NCI-H146 treated with DMSO at 0.1 percent for 48 hours (cell line): Measurements from ENCODE around the gene KCNK15.
A peak's percentile ranks its signal among the peaks of the same experiment; 100 is the strongest.

Source experiments
- DNase-seq: peaks from one replicate; lab custom pipeline; 2025; ENCODE audit not compliant: unreplicated experiment; lab: John Stamatoyannopoulos, UW

Gene KCNK15

DNA sequence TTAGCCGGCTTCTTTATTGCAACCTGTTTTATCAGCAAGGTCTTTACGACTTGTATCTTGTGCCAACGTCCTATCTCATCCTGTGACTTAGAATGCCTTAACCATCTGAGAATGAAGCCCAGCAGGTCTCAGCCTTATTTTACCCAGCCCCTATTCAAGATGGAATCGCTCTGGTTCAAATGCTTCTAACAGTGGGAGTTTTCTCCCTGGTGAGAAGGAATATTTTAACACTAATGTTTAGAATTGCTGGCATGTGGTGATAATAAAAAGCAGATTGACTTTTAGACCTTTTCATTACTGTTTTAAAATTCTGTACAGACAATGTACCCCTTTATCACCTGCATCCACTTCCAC is 9.9 kb upstream of the KCNK15 start:
- DNase-seq: no peak

DNA sequence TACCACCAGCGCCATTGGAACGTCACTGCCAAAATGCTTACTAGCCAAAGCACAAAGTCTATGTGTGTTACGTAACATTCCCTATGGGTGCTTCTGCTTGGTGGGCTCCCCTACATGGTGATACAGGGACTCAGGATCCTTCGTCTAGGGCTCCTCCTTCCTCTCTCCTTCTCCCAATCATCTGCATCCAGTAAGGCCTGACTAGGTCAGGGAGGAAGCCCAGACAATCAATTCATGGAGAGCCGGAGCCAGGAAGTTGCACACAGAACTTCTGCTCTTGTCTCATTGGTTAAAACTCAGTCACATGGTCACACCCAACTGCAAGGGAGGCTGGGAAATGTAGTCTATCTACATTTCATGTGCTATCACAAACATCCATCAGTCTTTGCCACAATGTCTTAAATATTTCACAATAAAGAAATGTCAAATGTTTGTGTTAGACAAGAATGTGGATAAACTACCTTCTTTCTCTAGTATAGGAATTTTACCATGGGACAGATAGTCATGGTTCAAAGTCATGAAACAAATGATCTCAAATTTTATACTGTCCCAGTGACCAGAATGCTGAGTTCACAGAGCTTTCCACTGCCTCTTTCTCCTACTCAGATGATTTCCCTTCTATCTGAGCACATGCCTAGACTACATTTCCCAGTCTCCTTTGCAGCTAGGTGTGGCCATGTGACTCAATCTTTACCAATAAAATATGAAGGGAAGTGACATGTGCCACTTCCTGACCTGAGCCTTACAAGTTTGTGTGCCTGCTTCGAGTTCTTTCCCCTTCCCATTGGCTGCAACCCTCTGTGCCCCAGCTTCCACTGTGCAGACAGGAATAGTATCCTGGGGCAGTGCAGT is 9.3 kb upstream of the KCNK15 start:
- DNase-seq: peak; percentile 26

DNA sequence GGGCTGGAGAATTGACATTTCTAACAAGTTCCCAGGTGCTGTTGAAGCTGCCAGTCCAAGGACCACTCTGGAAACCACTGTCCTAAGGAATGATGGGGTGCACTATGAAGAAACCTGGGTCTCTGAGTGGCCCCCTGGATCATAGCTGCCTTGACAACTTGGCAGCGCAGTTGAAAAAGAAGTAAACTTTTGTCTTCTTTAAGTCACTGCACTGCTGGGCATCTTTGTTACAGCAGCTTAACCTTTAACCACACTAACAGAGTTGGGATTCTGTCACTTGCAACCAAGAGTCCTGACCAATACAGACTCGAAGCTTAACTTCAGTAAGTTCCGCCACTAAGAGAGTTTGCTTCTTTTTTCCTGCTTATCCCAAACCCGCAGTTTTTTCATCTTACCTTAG is 8.5 kb upstream of the KCNK15 start:
- DNase-seq: no peak

DNA sequence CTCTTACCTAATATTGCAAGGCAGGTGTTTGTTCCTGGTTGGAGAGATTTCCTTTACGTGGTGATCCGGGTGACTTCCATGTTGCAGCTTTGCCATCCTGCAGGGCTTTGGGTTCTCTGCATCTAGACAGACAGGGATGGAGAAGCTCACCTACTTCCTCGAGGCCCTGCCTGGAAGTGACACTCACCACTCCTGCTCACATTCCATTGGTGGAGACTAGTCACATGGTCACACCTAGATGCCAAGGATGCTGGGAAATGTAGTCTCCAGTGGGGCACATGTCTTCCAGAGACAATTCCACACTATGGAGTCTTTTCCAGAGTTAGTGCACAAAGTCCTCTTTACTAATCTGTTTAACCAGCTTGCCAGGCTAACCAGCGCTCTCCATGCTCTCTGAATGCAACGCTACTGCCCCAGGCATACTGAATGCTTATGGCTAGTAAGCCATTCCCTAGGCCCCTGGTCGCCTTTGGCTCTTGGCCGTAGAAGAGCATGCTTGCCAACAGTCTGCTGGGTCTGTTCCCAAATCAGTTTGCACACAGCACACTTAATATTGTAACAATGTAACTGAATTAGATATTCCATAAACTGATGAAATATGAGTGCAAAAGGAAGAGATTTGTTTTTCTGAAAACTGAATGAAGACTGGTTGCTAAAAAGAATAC is 6.7 kb upstream of the KCNK15 start:
- DNase-seq: no peak

DNA sequence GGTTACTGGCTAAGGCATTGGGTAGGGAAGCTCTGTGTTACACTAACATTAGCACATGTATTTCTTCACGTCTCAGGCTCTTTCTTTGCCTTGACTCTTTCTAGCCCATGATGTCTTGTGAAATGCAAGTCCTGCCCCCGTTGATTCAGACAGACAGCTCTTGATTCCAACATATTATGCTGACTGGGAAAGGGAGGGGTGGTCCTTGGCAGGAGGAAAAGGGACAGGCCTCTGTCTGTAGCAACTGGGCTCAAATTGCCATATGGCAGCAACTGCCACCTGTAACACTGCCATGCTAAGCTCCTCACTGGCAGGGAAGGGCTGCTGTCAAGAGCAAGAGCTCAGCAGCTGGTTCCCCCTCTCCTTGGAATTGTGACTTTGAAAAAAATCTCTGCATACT is 5.7 kb upstream of the KCNK15 start:
- no peak for DNase-seq

DNA sequence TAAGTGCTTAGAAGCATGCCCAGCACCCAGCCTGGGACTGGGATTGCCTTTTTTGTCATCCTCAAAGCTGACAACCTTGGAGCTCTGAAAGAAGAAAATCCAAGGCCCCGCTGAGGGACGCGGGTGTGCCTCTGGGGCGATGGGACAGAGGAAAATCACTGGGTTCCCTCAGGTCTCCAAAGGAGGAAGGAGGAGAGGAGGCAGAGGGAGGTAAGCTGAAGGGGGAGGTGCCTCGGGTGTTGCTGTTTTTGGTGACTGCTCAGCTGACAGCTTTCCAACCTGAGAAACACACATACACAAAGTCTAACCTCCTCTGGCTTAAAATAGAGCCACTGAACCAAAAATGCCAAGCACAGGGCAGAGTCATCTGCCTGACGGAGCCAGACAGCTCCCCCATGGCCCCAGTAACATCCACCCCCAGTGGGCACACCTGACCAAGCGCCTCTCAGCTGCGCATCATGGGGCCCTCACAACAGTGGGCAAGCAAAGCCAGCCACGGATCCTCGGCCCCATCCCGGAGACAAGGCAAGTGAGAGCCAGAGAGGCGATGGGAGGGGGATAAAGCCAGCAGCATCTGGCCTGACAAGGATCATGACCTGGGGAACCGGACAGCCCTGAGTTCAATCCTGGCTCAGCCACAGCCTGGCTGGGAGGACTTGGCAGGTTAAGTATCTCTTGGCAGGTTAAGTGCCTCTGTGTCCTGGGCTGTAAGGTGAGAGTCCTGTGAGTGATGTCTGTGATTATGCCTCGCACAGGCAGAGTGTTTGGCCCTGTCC is 3.2 kb upstream of the KCNK15 start:
- no peak for DNase-seq

DNA sequence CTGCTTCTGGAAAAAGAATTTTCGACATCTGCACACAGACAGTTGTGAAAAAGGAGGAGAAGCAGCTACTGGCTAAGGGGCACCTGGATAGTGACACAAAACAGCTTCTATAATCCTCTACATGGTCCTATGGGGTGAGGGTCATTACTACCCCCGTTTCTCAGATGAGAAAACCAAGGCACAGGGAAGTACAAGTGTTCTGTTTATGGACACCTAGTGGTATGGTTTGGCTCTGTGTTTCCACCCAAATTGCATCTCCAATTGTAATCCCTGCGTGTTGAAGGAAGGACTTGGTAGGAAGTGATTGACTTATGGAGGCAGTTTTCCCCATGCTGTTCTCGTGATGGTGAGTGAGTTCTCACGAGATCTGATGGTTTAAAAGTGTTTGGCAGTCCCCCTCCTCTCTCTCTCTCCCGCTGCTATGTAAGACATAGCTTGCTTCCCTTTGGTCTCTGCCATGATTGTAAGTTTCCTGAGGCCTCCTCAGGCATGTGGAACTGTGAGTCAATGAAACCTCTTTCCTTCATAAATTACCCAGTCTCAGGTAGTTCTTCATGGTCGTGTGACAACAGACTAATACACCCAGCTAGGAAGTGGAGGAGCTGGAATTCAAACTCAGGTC is 2.5 kb upstream of the KCNK15 start:
- DNase-seq: no peak

DNA sequence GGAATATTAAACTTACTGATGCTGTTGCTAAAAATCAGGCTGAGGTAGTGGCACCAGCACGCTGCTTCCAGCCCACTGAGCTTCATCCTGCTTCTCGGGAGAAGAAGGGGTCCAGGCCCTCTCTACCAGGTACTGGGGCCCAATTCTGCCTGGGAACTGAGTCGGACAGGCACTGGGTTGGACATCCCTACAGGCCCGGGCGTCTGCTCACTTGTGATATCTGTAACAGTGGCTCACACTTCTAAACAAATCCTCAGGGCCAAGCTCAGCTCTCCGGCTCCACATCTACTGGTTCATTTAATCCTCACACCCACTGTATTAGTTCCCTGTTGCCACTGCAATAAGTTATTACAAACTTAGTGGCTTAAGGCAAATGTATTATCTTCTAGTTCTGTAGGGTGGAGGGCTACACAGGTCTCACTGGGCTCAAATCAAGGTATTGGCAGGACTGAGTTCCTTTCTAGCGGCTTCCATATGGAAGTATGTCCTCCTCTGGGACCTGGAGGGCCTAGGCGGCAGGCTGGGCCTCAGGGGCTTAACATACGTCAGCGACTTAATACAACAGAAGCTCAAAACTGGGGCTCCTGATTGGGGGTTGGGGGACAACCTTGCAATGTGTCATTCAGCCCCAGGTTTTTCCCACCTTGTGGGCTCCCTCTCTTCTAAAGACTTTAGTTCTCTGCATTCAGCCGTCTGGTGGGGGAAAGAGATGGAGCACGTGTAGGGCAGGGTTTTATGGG is 1.6 kb upstream of the KCNK15 start:
- no peak for DNase-seq

DNA sequence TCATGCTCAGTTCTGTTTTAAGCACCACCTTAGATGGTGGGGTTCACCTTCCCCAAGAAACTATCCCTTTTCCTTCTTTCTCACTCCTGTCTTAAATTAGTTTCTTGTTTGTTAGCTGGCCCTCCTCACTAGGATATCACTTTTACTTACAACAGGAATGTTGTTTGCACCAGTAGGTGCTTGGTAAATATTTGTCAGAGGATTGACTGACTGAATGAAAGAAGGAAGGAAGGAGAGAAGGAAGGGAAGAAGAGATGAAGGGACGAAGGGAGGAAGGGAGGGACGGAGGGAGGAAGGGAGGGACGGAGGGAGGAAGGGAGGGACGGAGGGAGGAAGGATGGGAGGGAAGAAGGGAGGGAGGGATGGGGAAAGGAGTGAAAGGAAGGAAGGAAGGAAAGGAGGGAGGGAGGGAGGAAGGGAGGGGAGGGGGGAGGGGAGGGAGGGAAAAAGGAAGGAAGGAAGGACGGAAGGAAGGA is 505 bp upstream of the KCNK15 start:
- no peak for DNase-seq

DNA sequence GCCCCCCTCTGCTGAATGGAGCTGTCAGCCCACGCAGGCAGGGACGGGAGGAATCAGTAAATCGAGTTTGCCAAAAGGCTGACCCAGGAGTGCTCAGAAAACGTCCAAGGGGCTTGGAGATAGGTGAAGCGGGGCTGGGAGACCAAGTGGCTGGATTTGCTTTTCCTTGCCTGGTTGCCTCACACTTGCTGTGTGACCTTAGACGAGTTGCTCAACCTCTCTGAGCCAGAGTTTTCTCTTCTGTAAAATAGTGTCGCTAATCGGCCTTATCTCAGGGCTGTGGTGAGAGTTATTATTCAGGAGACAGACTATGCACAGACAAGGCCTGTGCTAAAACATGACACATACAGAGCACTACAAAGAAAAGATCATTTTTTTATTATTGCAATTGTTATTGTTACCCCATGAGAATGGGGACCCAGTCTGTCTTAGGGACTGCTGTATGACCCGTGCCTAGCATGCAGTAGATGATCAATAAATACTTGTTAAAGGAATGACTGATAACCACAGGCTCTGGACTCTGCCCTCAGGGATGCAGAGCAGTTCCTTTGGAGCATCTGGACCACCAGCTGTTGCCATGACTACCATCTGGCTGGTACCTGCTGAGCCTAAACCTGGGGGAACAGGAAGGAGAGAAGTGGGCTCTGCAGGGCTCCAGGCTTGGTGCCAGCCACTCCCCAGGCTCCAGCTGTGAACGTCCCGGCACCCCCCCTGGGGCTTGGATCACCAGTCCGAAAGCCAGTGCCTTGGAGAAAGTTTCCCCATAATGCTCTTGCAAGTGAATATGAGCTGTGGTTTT is 901 bp downstream of the KCNK15 start:
- peak; percentile 88 for DNase-seq

DNA sequence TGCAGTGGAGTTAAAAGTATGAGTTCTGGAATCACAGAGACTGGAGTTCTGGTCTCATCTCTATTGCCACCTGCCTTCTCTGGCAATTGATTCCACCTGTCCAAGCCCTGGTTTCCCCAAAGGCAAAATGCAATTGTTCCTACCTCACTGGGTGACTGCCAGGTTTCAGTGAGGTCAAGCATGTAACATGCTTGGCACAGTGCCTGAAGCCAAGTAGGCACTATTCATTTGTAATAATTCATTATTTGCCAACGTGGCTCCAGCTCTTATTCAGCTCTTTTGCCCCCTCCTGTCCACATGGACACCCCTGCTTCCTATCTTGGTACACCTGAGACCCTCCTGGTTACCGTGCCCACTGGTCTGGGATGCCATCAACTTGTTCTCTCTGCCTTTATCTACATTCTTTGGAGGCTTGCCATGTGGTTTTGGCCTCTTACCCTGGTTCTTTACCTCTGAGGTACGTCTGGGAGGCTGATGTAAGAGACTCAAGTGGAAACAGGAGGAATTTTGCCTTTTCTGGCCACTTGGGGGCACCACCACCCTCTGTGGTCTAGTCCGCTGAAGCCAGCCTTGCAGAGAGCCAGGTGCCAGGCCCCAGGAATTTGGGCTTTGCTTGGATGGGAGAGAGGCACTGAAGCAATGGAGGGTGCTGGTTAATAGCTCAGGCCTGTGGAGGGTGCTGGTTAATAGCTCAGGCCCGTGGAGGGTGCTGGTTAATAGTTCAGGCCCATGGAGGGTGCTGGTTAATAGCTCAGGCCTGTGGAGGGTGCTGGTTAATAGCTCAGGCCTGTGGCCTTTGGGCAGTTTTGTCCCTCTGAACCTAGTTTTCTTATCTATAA is 1.7 kb downstream of the KCNK15 start:
- peak; percentile 88 for DNase-seq

DNA sequence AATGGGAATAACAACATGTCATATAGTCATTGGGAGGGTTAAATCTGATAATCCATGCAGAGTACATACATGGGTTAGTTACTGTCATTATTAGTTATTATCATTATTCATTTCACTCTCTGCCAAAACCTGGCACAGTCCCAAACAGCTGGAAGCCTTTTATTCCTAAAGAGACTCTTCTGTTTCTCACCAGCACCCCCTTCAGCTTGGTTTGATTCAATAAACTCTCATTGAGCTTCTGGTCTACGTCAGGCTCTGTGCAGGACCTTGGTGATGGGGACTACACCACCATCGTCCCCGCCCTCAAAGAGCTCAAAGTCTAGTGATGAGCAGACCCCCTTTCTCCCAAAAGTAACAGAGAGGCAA is 2.3 kb downstream of the KCNK15 start:
- DNase-seq: no peak

DNA sequence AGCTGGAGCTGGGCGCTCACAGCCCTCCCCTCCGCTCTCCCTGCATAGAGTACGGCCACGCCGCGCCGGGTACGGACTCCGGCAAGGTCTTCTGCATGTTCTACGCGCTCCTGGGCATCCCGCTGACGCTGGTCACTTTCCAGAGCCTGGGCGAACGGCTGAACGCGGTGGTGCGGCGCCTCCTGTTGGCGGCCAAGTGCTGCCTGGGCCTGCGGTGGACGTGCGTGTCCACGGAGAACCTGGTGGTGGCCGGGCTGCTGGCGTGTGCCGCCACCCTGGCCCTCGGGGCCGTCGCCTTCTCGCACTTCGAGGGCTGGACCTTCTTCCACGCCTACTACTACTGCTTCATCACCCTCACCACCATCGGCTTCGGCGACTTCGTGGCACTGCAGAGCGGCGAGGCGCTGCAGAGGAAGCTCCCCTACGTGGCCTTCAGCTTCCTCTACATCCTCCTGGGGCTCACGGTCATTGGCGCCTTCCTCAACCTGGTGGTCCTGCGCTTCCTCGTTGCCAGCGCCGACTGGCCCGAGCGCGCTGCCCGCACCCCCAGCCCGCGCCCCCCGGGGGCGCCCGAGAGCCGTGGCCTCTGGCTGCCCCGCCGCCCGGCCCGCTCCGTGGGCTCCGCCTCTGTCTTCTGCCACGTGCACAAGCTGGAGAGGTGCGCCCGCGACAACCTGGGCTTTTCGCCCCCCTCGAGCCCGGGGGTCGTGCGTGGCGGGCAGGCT is 4.6 kb downstream of the KCNK15 start:
- no peak for DNase-seq

DNA sequence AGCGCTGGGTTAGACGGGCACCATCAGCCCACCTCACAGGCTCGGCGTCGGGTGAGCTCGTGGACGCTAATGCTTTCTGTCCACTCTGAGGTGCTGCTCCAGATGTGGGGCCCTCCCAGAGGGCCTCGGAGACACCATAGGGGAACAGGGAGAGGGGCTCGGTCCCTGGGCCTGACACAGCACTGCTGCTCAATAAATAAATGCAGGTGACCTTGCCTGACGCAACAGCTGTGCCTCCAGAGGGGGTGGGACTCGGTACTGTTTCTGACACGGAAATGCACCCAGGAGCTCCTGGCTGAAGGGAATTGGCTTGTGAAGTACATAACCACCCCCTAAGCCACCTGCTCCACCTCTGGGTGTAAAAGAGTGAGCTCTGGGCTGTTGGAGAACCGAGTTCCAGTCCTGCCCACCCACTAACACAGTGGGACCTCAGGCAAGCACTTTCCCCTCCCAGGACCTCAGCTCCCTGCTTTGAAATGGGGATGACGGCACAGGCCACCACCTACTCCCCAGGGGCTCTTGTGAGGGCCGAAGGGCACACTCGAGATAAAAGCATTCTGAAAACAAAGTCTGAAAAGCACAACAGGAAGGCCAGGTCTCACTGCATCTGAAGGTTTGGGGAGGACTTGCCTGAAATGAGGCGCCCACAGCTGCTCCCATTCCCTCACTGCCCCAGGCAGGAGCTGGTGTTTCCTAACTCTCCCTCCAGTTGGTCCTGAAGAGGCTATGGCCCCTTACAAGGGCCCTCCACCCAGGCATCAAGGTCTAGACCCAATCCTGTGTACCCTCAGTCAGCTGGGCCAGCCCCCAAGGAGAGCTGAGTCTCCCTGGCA is 6.7 kb downstream of the KCNK15 start:
- DNase-seq: no peak

DNA sequence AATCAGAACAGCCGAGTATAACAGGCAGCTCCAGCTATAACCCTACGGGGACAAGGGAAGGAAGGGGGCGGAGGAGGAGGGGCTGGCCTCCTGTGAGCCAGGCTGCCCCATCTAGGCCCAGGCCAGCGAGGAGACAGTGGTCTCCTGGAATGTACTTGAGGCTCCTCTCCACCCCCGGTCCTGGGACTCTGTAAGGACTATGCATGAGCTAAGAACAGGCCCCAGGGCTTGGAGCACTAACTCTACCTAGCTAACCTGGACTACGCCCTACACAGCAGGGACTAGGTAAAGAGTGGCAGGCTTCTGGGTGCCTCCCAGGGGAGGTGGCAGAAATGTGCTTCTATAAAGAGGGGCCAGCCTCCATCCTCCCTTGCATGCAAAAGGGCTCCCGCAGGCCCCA is 8.9 kb downstream of the KCNK15 start:
- DNase-seq: no peak

DNA sequence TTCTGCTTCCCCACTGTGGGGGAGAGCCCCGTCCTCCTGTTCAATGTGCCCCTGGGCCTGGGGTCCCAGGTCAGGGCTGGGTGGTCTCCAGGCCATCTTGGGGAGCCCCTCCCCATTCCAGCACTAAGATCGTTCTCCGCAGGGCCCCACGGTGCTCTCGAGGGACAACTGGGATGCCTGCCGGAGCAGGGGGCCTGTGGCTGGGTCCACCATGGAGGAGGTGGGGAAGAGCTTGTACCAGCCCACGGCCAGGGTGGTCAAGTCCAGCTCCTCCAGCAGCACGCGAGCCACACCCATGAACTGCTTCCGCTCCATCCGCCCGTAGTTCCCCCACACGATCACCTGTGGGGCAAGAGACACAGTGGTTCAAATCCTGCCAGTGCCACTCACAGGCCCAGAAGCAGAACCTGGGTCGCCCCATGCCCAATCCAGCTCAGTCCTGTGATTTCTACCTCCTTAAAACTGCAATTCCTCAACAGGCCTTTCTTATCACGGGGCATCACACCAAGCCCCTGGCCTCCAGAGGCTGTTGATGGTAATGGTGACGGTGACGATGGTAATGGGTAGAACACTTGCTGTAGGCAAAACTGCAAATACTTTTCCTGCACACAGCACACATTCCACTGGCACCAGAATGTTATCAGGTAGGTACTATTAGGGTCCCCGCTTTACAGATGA is 10.5 kb downstream of the KCNK15 start:
- DNase-seq: no peak

DNA sequence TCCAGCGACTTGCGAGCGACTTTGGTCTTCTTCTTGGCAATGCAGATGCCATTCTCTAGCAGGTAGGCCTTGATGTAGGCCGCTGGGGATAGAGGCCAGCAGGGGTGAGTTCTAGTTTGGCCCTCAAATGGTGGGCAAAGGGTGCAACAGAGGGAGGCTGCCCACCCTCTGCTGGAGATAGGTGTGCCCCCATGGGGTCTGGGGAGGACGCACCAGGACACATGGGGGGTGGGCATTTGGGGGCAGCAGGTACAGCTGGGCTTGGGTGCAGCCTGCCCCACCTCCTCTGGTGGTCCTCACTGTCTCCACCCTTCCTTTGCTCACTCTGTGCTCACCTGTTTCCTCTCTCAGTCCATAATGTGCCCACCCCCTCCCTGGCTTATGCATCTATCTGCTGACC is 11.3 kb downstream of the KCNK15 start:
- no peak for DNase-seq
